ENCODE measurements around the gene VPS4B. TPM values are rescaled to one million over a fixed set of nuclear protein-coding genes. Genes with fewer than 3 reads are reported as not detected.

Gene VPS4B
- total and polyA plus RNA-seq, 2 of the 8 experiments (the other 6 are each of a cell fraction or from before 2014, with no cell fraction given): 7.2 to 45.3 TPM

- no peaks in the 10 kb centered on the region for H3K79me1 ChIP-seq (ENCODE audit: low read depth, low read length)
- DNase-seq (ENCODE audit: low read depth in 1 of 2, low spot score in 2 of 2) (no peak), FAIRE-seq (no peak)
- no peak overlapping the region for H2BK20ac ChIP-seq (ENCODE audit: low read length)
- H4K5ac ChIP-seq (ENCODE audit: insufficient read length, low read depth, low read length): no peak overlapping the region
- H3K27ac ChIP-seq (ENCODE audit: low read depth, low read length): no peak overlapping the region
- ChIA-PET POLR2A (ENCODE audit: partially characterized antibody) (interaction anchor here (1.1 kb wide), 1 partner anchor 14 kb away, joined by 5 read pairs; the partner anchor contains the start of gene VPS4B), CTCF (ENCODE audit: partially characterized antibody) (interaction anchor here (0.5 to 1.6 kb wide), 3 partner anchors 30 to 83 kb away, joined by 3 to 4 read pairs (median 3); no protein-coding TSS in a partner anchor)
- H2BK12ac ChIP-seq (ENCODE audit: low read depth, low read length): no peak overlapping the region
- no peak overlapping the region for H2BK15ac ChIP-seq (ENCODE audit: low read length)
- 91% methylated on average over 1 of the region's 1 CpG; no CpG with 5 or more reads in 1 of the 2 experiments for WGBS, 2 experiments (ENCODE audit: extremely low coverage in 1 of 2, insufficient coverage in 1 of 2, insufficient read length in 1 of 2, insufficient replicate concordance in 2 of 2, low coverage in 1 of 2, low lambda C conversion rate in 2 of 2, missing lambda C conversion rate in 1 of 2)
- no peak overlapping the region for H3K56ac ChIP-seq (replicated peaks; ENCODE audit: insufficient read length, low read depth, low read length)
- no peak overlapping the region for H3K4ac ChIP-seq (replicated peaks; ENCODE audit: insufficient read length, low read depth, low read length)
- no peaks in the 10 kb centered on the region for H3K27me3 ChIP-seq (replicated peaks in 1 of 4; ENCODE audit: control insufficient read depth in 3 of 4, extremely low read depth in 1 of 4, insufficient read depth in 3 of 4, low read length in 3 of 4)
- no peaks in the 10 kb centered on the region for H3K23me2 ChIP-seq (ENCODE audit: low read depth, low read length)
- no peak overlapping the region for H3K14ac ChIP-seq (ENCODE audit: insufficient read length)
- no peaks in the 10 kb centered on the region for H3K9me3 ChIP-seq (ENCODE audit: insufficient read depth in 2 of 2, low read depth in 1 of 2, low read length in 1 of 2)
- no peak overlapping the region for H4K91ac ChIP-seq (replicated peaks; ENCODE audit: insufficient read length, low read length)
- H4K20me1 ChIP-seq (replicated peaks in 1 of 2; ENCODE audit: control insufficient read depth in 1 of 2, insufficient read depth in 2 of 2, low read length in 2 of 2): no peaks in the 10 kb centered on the region
- no peak overlapping the region for H4K8ac ChIP-seq (ENCODE audit: extremely low read depth, insufficient read depth, low read length)
- H3K4me2 ChIP-seq (ENCODE audit: insufficient read depth in 1 of 2, low read depth in 2 of 2, low read length in 2 of 2): no peak overlapping the region
- H3K4me3 ChIP-seq (ENCODE audit: extremely low read depth in 1 of 4, insufficient read depth in 2 of 4, low read depth in 3 of 4, low read length in 4 of 4): no peak overlapping the region
- no peak overlapping the region for H3K18ac ChIP-seq (ENCODE audit: extremely low read depth, low read length)
- peaks cover 5 to 44% (median 26%) of the 10 kb centered on the region in 4 experiments for H3K36me3 ChIP-seq (ENCODE audit: control insufficient read depth in 2 of 4, insufficient read depth in 4 of 4, low read length in 3 of 4)
- H2BK5ac ChIP-seq (ENCODE audit: low read depth, low read length): no peak overlapping the region
- no peak overlapping the region for H2AFZ ChIP-seq (ENCODE audit: low read length)
- no peak overlapping the region for H2BK120ac ChIP-seq (replicated peaks; ENCODE audit: low read depth, low read length)
- H2AK5ac ChIP-seq (ENCODE audit: low read depth, low read length): no peak overlapping the region
- peaks cover 0 to 10% of the 10 kb centered on the region in 2 experiments; a peak in 2 of 4 replicates for H3K79me2 ChIP-seq (ENCODE audit: control insufficient read depth in 1 of 2, insufficient read depth in 2 of 2, low read length in 2 of 2)
- H3K23ac ChIP-seq (ENCODE audit: insufficient read length): no peak overlapping the region
- no peak overlapping the region for H3K9ac ChIP-seq (replicated peaks in 1 of 4; ENCODE audit: extremely low read depth in 1 of 4, low read depth in 3 of 4, low read length in 3 of 4)
- H3K4me1 ChIP-seq (replicated peaks in 1 of 4; ENCODE audit: control insufficient read depth in 3 of 4, insufficient read depth in 4 of 4, low read length in 3 of 4): no peaks in the 10 kb centered on the region
- no peak for TF ChIP-seq KDM4A (IDR thresholded peaks at IDR 0.05; ENCODE audit: low read depth, low read length, severe bottlenecking)
Observed at GRCh38 chr18:63407734-63408133, 14.5 kb downstream of the VPS4B start.

All from H1 (cell line).